HepG2 (cell line): ENCODE measurements around the gene ABHD17A. TPM values are rescaled to one million over a fixed set of nuclear protein-coding genes. Genes with fewer than 3 reads are reported as not detected.
A peak's percentile ranks its signal among the peaks of the same experiment; 100 is the strongest.

Source experiments
- ARID2 ChIP-seq: sonication (generic); formaldehyde crosslinking; IDR thresholded peaks from 2 replicates; pipeline ENCODE4 v1.8.1; 2022; ENCODE audit warnings: mild to moderate bottlenecking, missing genetic modification reagents, borderline replicate concordance
- CHD2 ChIP-seq: IDR thresholded peaks from 2 replicates; pipeline ENCODE4 v1.6.1; 2011; ENCODE audit warnings: low read depth, low read length, improper control_type of control experiment
- DNMT1 ChIP-seq: sonication (generic); formaldehyde crosslinking; IDR thresholded peaks from 2 replicates; pipeline ENCODE4 v1.5.1; 2020; ENCODE audit warnings: mild to moderate bottlenecking, missing genetic modification reagents
- FLYWCH1 ChIP-seq: sonication (generic); formaldehyde crosslinking; IDR thresholded peaks from 2 replicates; pipeline ENCODE4 v1.8.1; 2023; ENCODE audit warnings: mild to moderate bottlenecking, missing genetic modification reagents
- FOXO1 ChIP-seq: sonication (generic); formaldehyde crosslinking; IDR thresholded peaks from 2 replicates; pipeline ENCODE4 v1.4.0; 2020; ENCODE audit warnings: missing genetic modification reagents
- GATA4 ChIP-seq: sonication (generic); IDR thresholded peaks from 2 replicates; pipeline ENCODE4 v1.6.1; 2016; ENCODE audit warnings: antibody characterized with exemption, low read depth, borderline replicate concordance
- KLF15 ChIP-seq: sonication (generic); formaldehyde crosslinking; IDR thresholded peaks from 2 replicates; pipeline ENCODE4 v1.8.1; 2023; ENCODE audit warnings: borderline replicate concordance, mild to moderate bottlenecking, inconsistent platforms, missing genetic modification reagents, mixed read lengths
- MXI1 ChIP-seq: IDR thresholded peaks from 3 replicates; pipeline ENCODE4 v1.6.1; 2012; ENCODE audit warnings: low read depth, low read length, inconsistent platforms, borderline replicate concordance
- NCOA5 ChIP-seq: sonication (generic); formaldehyde crosslinking; IDR thresholded peaks from 2 replicates; pipeline ENCODE4 v1.4.0; 2020; ENCODE audit warnings: missing genetic modification reagents
- SOX6 ChIP-seq, 2 experiments: fragments of 450-650 bp in 1 of 2; sonication (generic) in 1 of 2; formaldehyde crosslinking in 1 of 2; IDR thresholded peaks; 2 replicates each; pipeline versions ENCODE4 v1.4.0 to v1.6.1; 2017 to 2020; ENCODE audit warnings: antibody characterized with exemption in 1 of 2, mild to moderate bottlenecking in 1 of 2, missing genetic modification reagents in 1 of 2
- SPEN ChIP-seq: sonication (generic); formaldehyde crosslinking; IDR thresholded peaks from 2 replicates; pipeline ENCODE4 v1.5.1; 2020; ENCODE audit warnings: low read depth, mild to moderate bottlenecking, missing genetic modification reagents
- SRF ChIP-seq: IDR thresholded peaks from 2 replicates; pipeline ENCODE4 v1.6.1; 2011; ENCODE audit warnings: mild to moderate bottlenecking, low read depth, low read length, moderate library complexity
- TARDBP ChIP-seq: sonication (generic); formaldehyde crosslinking; IDR thresholded peaks from 2 replicates; pipeline ENCODE4 v1.8.0; 2022; ENCODE audit warnings: mild to moderate bottlenecking, missing genetic modification reagents
- THRA ChIP-seq: sonication (generic); formaldehyde crosslinking; IDR thresholded peaks from 2 replicates; pipeline ENCODE4 v1.4.0; 2020; ENCODE audit warnings: missing genetic modification reagents, borderline replicate concordance
- TP53 ChIP-seq: sonication (generic); formaldehyde crosslinking; conservative IDR thresholded peaks from 2 replicates; pipeline ENCODE4 v1.4.0; 2020; ENCODE audit warnings: missing genetic modification reagents
- ZBTB46 ChIP-seq: sonication (generic); formaldehyde crosslinking; IDR thresholded peaks from 2 replicates; pipeline ENCODE4 v1.4.0; 2020; ENCODE audit warnings: mild to moderate bottlenecking, missing genetic modification reagents, borderline replicate concordance
- ZMYM4 ChIP-seq: sonication (generic); formaldehyde crosslinking; IDR thresholded peaks from 2 replicates; pipeline ENCODE4 v1.8.1; 2023; ENCODE audit warnings: mild to moderate bottlenecking, missing genetic modification reagents
- ZNF136 ChIP-seq: sonication (generic); formaldehyde crosslinking; IDR thresholded peaks from 2 replicates; pipeline ENCODE4 v1.8.1; 2022; ENCODE audit warnings: low read depth, mild to moderate bottlenecking, moderate library complexity, missing genetic modification reagents
- ZNF567 ChIP-seq: sonication (generic); formaldehyde crosslinking; IDR thresholded peaks from 2 replicates; pipeline ENCODE4 v1.8.1; 2023; ENCODE audit warnings: mild to moderate bottlenecking, missing genetic modification reagents, borderline replicate concordance
- ZNF589 ChIP-seq: sonication (generic); formaldehyde crosslinking; conservative IDR thresholded peaks from 2 replicates; pipeline ENCODE4 v1.8.0; 2022; ENCODE audit warnings: mild to moderate bottlenecking, moderate library complexity, missing genetic modification reagents
- ZNF598 ChIP-seq: sonication (generic); formaldehyde crosslinking; IDR thresholded peaks from 2 replicates; pipeline ENCODE4 v1.5.1; 2020; ENCODE audit warnings: mild to moderate bottlenecking, missing genetic modification reagents, borderline replicate concordance
- ZNF720 ChIP-seq: sonication (generic); formaldehyde crosslinking; IDR thresholded peaks from 2 replicates; pipeline ENCODE4 v1.4.0; 2020; ENCODE audit warnings: missing genetic modification reagents
- ZNF800 ChIP-seq: sonication (generic); formaldehyde crosslinking; IDR thresholded peaks from 2 replicates; pipeline ENCODE4 v1.4.0; 2020; ENCODE audit warnings: missing genetic modification reagents
- ZNF839 ChIP-seq: sonication (generic); formaldehyde crosslinking; IDR thresholded peaks from 2 replicates; pipeline ENCODE4 v1.4.0; 2020; ENCODE audit warnings: missing genetic modification reagents, mild to moderate bottlenecking, borderline replicate concordance
- ZNF850 ChIP-seq: sonication (generic); formaldehyde crosslinking; conservative IDR thresholded peaks from 2 replicates; pipeline ENCODE4 v1.9.0; 2021; ENCODE audit warnings: mild to moderate bottlenecking, missing genetic modification reagents
- polyA plus RNA-seq, 8 experiments: library from polyadenylated mRNA; depleted of rRNA in 3 of 8; stranded (reverse) in 7 of 8; unstranded in 1 of 8; fragments of >200 nt; fragmentation: Illumina TruSeq in 4 of 8; extraction: Trizol in 4 of 8; gene quantifications; 2 replicates each; pipeline versions ENCODE4 v1.2.1 to v1.2.3, GENCODE V29; 2011 to 2016; ENCODE audit warnings: low read depth in 4 of 8, missing spikeins in 1 of 8, mixed read lengths in 1 of 8; ENCODE audit not compliant: insufficient read depth in 1 of 8
- total RNA-seq, 5 experiments: library from RNA; depleted of rRNA; stranded (reverse); fragments of >200 nt; fragmentation: Illumina TruSeq; extraction: Trizol; gene quantifications; 2 replicates each; pipeline ENCODE4 v1.2.3, GENCODE V29; 2016; ENCODE audit warnings: low read depth in 1 of 5

The ABHD17A gene
- total and polyA plus RNA-seq, 2 of the 13 experiments (the other 11 are each of a cell fraction or from before 2014, with no cell fraction given) = 27.7 to 40.8 TPM

- TF ChIP-seq ZNF598 (CRISPR knock-in tag) (no peak), SOX6 (IDR thresholded peaks at IDR 0.05) (no peak), SOX6 (CRISPR knock-in tag; IDR thresholded peaks at IDR 0.05) (peak; percentile 89), TARDBP (peak; percentile 70), ZNF850 (CRISPR knock-in tag) (no peak), ZNF800 (CRISPR knock-in tag) (0 out of 2 replicates have a peak, but pooled peaks have one; percentile 26), KLF15 (CRISPR knock-in tag) (peak; percentile 48; the same call in 1 of the 2 replicates), FOXO1 (peak; percentile 82), ZNF567 (CRISPR knock-in tag) (0 out of 2 replicates have a peak, but pooled peaks have one; percentile 64), ZMYM4 (CRISPR knock-in tag) (peak; percentile 75), ZBTB46 (no peak), ZNF720 (CRISPR knock-in tag) (no peak), NCOA5 (CRISPR knock-in tag) (no peak), FLYWCH1 (CRISPR knock-in tag) (no peak), ZNF589 (CRISPR knock-in tag) (no peak), GATA4 (no peak), CHD2 (0 out of 2 replicates have a peak, but pooled peaks have one; percentile 15), MXI1 (peak; percentile 82; the same call in 1 of the 3 replicates), TP53 (CRISPR knock-in tag) (no peak), THRA (CRISPR knock-in tag) (peak; percentile 90; the same call in 1 of the 2 replicates), SRF (no peak), ARID2 (CRISPR knock-in tag) (no peak), DNMT1 (CRISPR knock-in tag) (no peak), SPEN (CRISPR knock-in tag) (peak; percentile 65; the same call in 1 of the 2 replicates), ZNF136 (CRISPR knock-in tag) (no peak), ZNF839 (CRISPR knock-in tag) (0 out of 2 replicates have a peak, but pooled peaks have one; percentile 37)
Measured at GRCh38 chr19:1871140-1871597, 14.1 kb downstream of the ABHD17A start (continued).
